ENCODE results near the gene NNT. TPM values are rescaled to one million over a fixed set of nuclear protein-coding genes. Genes with fewer than 3 reads are reported as not detected.

Gene NNT
- total and polyA plus RNA-seq, 2 of the 13 experiments (the other 11 are each of a cell fraction or from before 2014, with no cell fraction given): 21.1 to 58.0 TPM

DNA sequence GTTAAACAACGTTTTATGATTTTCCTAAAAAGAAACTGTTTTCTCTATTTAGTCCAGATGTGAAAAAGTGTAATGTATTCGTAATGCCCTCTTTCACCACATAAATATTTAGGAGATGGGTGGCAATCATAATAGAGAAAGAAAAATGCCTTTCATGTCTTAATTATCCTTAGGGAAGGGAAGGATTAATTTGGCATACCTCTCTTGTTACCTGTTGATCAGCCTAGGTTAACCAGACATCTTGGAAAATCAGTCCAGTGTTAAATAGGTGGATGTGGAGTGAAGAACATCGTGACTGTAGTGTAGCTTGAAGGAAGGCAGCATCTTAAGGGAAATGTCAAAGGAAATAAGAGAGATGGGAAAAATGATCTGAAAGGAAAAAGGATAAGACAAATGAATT lies 76.2 kb downstream of the NNT start:
- in situ Hi-C loops (cut with HindIII; ENCODE audit: extremely low pct_ligation_motif_present, low pct_unique_long_range_greater_than_20kb): no loop called here

More for the DNA sequence above, 76.2 kb downstream of the NNT start:
- ATAC-seq (no peak), DNase-seq (ENCODE audit: low spot score) (no peak), FAIRE-seq (no peak)
- no peaks in the 10 kb centered on the region for H3K79me2 ChIP-seq (ENCODE audit: insufficient read depth, low read length)
- no peak overlapping the region for H3K4me2 ChIP-seq (ENCODE audit: low read depth, low read length)
- H4K20me1 ChIP-seq (ENCODE audit: insufficient read depth, low read length): no peaks in the 10 kb centered on the region
- intact Hi-C loops (cut with micrococcal nuclease; ENCODE audit: unreplicated experiment): no loop called here
- ChIA-PET POLR2A (no interaction called here), CTCF (ENCODE audit: low intra/inter-chr PET ratio, low total read pairs) (no interaction called here)
- no peak overlapping the region for H3K9ac ChIP-seq (ENCODE audit: insufficient read depth, low read depth, low read length)
- no peak overlapping the region for H2AFZ ChIP-seq (ENCODE audit: low read length)
- H3K4me3 ChIP-seq (replicated peaks in 1 of 3; ENCODE audit: insufficient read depth in 1 of 3, low read depth in 2 of 3, low read length in 3 of 3): no peak overlapping the region
- TF ChIP-seq SMARCC2 (IDR thresholded peaks at IDR 0.05): no peak
- no peak for TF ChIP-seq ETV5 (CRISPR knock-in tag; IDR thresholded peaks at IDR 0.05; ENCODE audit: borderline replicate concordance)
- no peak for TF ChIP-seq ZNF761 (CRISPR knock-in tag; conservative IDR thresholded peaks at IDR 0.05)
- TF ChIP-seq MYC (CRISPR knock-in tag; IDR thresholded peaks at IDR 0.05; ENCODE audit: borderline replicate concordance): no peak
- no peak for TF ChIP-seq ZSCAN29 (CRISPR knock-in tag; conservative IDR thresholded peaks at IDR 0.05)
- TF ChIP-seq ZNF777 (CRISPR knock-in tag; IDR thresholded peaks at IDR 0.05): no peak
- TF ChIP-seq SMC3 (IDR thresholded peaks at IDR 0.05; ENCODE audit: low read length): no peak
- TF ChIP-seq, protein P1, sequence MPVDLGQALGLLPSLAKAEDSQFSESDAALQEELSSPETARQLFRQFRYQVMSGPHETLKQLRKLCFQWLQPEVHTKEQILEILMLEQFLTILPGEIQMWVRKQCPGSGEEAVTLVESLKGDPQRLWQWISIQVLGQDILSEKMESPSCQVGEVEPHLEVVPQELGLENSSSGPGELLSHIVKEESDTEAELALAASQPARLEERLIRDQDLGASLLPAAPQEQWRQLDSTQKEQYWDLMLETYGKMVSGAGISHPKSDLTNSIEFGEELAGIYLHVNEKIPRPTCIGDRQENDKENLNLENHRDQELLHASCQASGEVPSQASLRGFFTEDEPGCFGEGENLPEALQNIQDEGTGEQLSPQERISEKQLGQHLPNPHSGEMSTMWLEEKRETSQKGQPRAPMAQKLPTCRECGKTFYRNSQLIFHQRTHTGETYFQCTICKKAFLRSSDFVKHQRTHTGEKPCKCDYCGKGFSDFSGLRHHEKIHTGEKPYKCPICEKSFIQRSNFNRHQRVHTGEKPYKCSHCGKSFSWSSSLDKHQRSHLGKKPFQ (CRISPR knock-in tag; IDR thresholded peaks at IDR 0.05; ENCODE audit: insufficient replicate concordance): no peak
- no peak for TF ChIP-seq GFI1 (CRISPR knock-in tag; IDR thresholded peaks at IDR 0.05; ENCODE audit: borderline replicate concordance)
- TF ChIP-seq, protein P2, sequence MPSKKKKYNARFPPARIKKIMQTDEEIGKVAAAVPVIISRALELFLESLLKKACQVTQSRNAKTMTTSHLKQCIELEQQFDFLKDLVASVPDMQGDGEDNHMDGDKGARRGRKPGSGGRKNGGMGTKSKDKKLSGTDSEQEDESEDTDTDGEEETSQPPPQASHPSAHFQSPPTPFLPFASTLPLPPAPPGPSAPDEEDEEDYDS (CRISPR knock-in tag; IDR thresholded peaks at IDR 0.05): no peak
- TF ChIP-seq MBNL3 (CRISPR knock-in tag; conservative IDR thresholded peaks at IDR 0.05): no peak
- no peak for TF ChIP-seq RELA (CRISPR knock-in tag; IDR thresholded peaks at IDR 0.05)
- TF ChIP-seq, protein P3, sequence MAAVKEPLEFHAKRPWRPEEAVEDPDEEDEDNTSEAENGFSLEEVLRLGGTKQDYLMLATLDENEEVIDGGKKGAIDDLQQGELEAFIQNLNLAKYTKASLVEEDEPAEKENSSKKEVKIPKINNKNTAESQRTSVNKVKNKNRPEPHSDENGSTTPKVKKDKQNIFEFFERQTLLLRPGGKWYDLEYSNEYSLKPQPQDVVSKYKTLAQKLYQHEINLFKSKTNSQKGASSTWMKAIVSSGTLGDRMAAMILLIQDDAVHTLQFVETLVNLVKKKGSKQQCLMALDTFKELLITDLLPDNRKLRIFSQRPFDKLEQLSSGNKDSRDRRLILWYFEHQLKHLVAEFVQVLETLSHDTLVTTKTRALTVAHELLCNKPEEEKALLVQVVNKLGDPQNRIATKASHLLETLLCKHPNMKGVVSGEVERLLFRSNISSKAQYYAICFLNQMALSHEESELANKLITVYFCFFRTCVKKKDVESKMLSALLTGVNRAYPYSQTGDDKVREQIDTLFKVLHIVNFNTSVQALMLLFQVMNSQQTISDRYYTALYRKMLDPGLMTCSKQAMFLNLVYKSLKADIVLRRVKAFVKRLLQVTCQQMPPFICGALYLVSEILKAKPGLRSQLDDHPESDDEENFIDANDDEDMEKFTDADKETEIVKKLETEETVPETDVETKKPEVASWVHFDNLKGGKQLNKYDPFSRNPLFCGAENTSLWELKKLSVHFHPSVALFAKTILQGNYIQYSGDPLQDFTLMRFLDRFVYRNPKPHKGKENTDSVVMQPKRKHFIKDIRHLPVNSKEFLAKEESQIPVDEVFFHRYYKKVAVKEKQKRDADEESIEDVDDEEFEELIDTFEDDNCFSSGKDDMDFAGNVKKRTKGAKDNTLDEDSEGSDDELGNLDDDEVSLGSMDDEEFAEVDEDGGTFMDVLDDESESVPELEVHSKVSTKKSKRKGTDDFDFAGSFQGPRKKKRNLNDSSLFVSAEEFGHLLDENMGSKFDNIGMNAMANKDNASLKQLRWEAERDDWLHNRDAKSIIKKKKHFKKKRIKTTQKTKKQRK (IDR thresholded peaks at IDR 0.05; ENCODE audit: low read length): no peak
- no peak for TF ChIP-seq AHR (CRISPR knock-in tag; IDR thresholded peaks at IDR 0.05)
- TF ChIP-seq GATAD1 (CRISPR knock-in tag; IDR thresholded peaks at IDR 0.05): no peak
- TF ChIP-seq IRX3 (CRISPR knock-in tag; IDR thresholded peaks at IDR 0.05; ENCODE audit: borderline replicate concordance, low read depth): no peak
- TF ChIP-seq, protein P4, sequence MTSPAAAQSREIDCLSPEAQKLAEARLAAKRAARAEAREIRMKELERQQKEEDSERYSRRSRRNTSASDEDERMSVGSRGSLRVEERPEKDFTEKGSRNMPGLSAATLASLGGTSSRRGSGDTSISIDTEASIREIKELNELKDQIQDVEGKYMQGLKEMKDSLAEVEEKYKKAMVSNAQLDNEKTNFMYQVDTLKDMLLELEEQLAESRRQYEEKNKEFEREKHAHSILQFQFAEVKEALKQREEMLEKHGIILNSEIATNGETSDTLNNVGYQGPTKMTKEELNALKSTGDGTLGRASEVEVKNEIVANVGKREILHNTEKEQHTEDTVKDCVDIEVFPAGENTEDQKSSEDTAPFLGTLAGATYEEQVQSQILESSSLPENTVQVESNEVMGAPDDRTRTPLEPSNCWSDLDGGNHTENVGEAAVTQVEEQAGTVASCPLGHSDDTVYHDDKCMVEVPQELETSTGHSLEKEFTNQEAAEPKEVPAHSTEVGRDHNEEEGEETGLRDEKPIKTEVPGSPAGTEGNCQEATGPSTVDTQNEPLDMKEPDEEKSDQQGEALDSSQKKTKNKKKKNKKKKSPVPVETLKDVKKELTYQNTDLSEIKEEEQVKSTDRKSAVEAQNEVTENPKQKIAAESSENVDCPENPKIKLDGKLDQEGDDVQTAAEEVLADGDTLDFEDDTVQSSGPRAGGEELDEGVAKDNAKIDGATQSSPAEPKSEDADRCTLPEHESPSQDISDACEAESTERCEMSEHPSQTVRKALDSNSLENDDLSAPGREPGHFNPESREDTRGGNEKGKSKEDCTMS (CRISPR knock-in tag; conservative IDR thresholded peaks at IDR 0.05): no peak
- H3K4me1 ChIP-seq (ENCODE audit: insufficient read depth, low read length): no peaks in the 10 kb centered on the region
- H3K9me3 ChIP-seq (ENCODE audit: low read length): no peaks in the 10 kb centered on the region
- no peak overlapping the region for H3K27ac ChIP-seq (ENCODE audit: extremely low read length, insufficient read depth, low read length)
- peaks cover 0 to 5% of the 10 kb centered on the region in 2 experiments; a peak in 3 of 5 replicates for H3K36me3 ChIP-seq (replicated peaks in 1 of 2; ENCODE audit: control insufficient read depth in 1 of 2, insufficient read depth in 2 of 2, low read length in 2 of 2)
- no TSS peak for BruUV-seq (replicated peaks)
- H3K27me3 ChIP-seq (ENCODE audit: control insufficient read depth in 1 of 2, insufficient read depth in 2 of 2, low read length in 2 of 2): no peaks in the 10 kb centered on the region
- 92% methylated on average over 3 of the region's 3 CpGs for WGBS (ENCODE audit: low lambda C conversion rate)

All from HepG2 (cell line).